NCI-H2196 (cell line): ENCODE measurements around the gene TMEM126B.

Experiments
- DNase-seq: peaks from one replicate; lab custom pipeline; 2025; ENCODE audit not compliant: unreplicated experiment; lab: John Stamatoyannopoulos, UW

Gene TMEM126B

DNA sequence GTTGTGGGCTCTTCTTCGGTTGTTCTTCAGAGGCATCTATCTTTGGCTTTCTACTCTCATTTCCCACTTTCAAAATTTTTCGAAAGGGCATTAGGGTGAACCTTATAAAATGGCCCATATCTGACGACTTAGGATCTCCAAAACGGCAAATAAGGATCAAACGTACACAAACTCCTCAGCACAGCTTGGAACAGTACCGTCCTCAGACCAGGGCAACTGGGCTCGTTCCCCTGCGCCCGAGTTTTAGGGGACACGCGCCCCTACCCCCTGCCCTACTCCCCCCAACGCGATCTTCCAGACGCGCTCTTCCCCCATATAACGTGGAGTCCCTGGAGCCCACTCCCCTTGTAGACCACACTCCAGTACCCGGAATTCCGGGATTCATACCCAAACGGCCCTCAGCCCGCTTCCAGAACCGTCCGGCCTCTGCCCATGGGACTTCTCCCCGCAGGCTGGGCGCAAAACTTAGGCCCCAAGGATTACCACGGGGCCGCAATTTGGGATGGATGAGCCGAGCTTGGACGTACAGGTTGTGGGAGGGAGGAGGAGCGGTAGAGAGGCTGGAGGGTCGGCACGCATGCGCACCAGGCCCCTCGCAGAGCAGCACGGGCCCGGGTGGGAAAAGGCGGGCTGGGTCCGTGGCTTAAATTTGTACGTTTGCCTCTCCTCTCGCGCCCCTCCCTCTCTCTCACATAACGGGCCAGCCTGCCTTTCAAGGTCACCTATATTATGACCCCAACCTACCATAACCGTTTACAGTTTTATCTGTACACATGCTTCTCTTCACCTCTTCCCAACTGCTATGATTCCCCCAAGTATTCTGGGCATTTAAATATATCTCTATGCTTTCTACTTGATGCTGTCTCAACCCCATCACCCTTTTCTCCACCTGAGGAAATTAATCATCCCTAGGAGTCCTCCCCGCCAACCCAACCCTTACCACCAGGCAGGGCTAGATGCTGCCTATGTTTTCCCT, 54.2 kb downstream of the TMEM126B start:
- peak; percentile 35 for DNase-seq

DNA sequence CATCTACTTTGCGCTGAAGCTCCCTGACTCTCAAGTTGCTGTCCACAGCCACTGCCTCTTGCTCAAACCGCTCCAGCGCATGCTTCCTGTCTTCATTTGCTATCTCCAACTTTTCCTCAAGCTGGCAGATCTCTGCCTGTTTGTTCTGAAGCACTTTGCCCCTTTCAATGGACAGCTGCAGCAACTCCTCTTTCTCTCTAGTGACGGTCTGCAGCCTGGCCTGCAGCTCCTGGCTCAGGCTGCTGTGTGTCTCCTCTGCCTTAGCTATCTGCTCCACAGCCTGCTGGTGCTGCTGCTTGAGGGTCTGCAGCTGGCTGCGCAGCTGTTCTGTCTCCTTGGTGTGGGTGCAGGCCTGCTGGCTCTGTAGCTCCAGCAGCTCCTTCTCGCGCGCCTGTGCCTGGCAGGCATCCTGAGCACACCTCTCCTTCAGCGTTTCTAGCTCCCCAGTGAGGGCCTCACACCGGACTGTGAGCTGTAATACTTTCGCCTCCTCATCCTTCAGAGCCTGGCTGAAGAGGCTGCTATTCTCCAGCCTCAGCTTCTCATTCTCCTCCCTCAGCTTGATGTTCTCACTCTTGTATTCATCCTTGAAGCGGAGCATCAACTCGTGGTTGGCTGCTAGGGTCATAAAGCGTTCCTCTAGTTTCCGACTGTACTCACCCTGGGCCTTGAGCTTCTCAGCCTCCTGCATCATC, 56.9 kb downstream of the TMEM126B start:
- DNase-seq = no peak

DNA sequence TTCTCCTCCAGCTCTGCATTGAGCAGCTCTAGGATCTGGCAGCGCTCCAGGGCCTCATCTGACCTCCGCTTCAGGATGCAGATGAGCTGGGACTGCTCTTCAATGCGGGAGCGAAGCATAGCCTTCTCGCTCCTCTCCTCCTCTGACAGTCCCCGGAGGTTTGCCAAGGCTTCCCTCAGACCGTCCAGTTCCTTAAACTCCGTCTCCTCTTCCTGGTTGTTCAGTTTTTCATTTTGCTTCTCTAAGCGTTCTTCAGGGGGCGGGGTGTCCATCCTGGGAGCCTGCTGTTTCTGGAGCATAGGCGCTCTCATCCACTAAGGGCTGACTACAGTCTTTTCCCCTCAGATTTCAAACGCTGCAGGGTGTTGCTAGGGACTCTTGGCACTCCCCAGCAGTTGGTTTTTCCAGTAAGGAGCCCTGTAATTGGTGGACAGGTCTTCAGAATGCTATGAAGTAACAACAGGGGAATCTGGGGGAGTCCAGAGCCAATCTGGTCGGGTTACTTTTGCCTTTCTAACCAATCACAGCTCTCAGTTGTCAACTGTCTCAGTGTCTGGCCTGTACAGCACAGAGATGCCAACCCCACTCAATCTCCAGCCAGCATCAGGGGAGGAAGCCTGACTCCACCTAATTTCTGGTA, 57.5 kb downstream of the TMEM126B start, which contains the start of gene CCDC89:
Gene CCDC89, minus strand, starts transcription at position 376 of the 640 bp plus-strand sequence. Its CDS starts 65 bp downstream, at position 311.
- peak; percentile 94 for DNase-seq
